GM19467 (cell line): ENCODE results near the gene LYZL1.
"Not testable (repeated sequence)": the region's sequence is repeated elsewhere in the genome, so short reads cannot be mapped to it uniquely, and the experiment has no call there.

Source experiments
- ATAC-seq: cut with Tn5 transposase; IDR thresholded peaks from one replicate; pipeline ENCODE4 v1.9.1; 2021; ENCODE audit warnings: mild to moderate bottlenecking, moderate library complexity; ENCODE audit not compliant: unreplicated experiment

The LYZL1 gene

GRCh38 chr10:29259498-29259897, 29.4 kb upstream of the LYZL1 start:
- no peak for ATAC-seq

DNA sequence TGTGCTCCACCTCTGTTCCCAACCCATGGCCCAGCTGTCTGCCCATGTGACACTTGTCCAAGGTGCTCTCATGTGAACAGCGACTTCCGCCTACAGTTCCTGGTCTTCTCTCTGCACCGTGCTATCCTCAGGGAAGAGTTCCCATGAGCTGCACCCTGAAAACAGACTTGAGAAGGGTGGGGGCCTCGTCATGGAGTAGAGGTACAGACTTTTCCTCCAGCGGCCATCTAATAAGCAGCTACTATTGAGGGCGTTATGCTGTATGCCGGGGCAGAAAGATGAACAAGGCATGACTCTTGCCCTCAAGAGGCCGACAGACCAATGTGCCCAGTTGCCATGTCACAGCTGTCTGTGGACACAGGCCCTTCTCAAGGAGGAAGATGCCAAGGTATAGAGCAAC, 25.4 kb upstream of the LYZL1 start:
- no peak for ATAC-seq

DNA sequence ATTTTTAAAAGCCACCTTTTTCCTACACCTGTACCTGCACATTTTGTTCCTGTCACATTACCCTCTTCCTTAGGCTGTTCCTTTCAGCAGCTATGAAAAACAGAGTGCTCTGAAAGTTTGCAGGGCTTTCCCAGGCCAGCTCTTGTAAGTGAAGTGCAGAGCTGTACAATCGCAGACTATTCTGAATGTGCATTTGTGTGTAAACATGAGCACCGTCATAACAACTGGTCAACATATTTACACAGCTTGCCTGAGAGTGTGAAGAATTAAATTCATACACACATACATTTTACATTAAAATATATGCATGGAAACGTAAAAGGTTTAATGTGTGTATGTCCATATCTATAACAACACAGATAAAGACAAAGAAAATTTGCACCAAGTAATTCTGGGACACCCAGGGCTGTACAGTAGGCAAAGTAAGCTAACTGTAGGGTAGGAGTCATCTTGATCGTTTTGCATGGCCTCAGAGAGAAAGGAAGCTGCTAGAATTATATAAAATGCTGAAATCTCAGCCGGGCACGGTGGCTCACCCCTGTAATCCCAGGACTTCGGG, 23.6 kb upstream of the LYZL1 start:
- ATAC-seq: no peak

DNA sequence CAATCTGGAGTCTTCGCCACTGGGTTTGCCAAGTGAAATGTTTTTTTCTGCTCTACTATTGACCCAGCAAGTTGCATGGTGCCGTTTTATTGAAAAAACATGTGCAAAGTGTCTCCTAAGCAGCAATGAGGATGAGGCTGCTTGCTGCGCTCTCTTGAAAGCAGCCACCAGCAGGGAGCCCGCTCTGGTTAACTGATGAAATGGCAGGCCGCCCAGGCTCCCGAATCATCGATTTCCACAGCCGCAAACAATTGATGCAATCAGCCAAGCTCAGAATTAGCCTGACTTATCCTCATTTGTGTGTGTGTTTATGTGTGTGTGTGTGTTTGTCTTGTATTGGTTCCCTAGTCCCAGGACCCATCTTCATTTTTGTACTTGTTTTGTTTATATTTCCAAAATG, 22.2 kb upstream of the LYZL1 start:
- no peak for ATAC-seq

GRCh38 chr10:29268011-29268410, 20.9 kb upstream of the LYZL1 start:
- no peak for ATAC-seq

- no peak for ATAC-seq
Measured at GRCh38 chr10:29269486-29269885, 19.4 kb upstream of the LYZL1 start.

- no peak for ATAC-seq
Measured at GRCh38 chr10:29270883-29271282, 18.0 kb upstream of the LYZL1 start.

DNA sequence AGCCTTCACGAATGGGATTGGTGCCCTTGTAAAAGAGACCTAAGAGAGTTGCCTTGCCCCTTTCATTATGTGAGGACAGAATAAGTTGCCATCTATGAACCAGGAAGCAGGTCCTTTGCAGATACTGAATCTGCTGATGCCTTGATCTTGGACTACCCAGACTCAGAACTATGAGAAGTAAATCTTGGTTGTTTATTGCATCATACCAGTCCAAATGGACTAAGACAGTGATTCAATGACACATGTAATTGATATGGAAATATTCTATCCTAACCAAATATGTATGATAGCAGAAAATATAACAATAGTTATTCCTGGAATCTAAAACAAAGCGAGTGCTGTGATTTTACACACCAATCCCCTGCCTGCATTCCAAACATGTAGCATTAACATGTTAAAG, 17.0 kb upstream of the LYZL1 start:
- no peak for ATAC-seq

- ATAC-seq: no peak
Measured at GRCh38 chr10:29273478-29273877, 15.4 kb upstream of the LYZL1 start.

DNA sequence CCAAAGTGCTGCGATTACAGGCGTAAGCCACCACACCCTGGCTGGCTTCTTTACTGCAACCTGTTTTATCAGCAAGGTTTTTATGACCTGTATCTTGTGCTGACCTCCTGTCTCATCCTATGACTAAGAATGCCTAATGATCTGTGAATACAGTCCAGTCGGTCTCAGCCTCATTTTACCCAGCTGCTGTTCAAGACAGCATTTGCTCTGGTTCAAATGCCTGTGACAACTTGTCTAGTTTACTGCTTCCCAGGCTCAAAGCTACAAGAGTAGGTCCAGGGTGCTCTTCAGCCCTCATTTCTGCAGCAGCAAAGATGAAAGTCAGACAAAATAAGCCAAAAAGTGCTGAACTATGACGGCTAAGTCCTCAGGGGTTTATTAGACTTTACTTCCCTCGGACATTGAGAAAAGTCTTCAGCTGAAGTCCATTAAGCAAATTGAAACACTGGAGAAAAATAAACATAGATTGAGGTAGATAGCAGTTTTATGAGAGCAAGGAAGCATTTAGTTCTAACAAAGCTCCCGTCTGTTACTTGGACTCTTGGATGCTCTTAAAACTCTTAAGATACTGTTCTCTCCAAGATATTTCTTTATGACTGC, 12.5 kb upstream of the LYZL1 start:
- no peak for ATAC-seq

GRCh38 chr10:29277296-29277695, 11.6 kb upstream of the LYZL1 start:
- no peak for ATAC-seq

GRCh38 chr10:29279779-29280487, 8.9 kb upstream of the LYZL1 start:
- ATAC-seq: no peak

DNA sequence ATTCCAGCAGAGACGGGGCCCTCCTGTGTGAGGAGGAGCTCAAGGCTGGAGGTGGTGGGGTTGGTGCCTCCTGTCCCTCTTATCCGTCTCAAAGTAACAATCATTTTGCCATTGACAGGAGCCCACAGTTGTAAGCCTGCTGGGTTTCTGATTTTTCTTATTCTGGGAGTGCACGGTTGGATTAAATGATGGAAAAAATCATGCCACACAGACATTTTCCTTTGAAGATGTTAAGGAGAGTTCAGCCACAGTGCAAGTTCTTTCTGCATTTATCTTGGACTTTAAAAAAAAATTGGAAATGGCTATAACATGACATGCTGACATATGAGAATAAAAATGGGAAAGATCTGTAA, 8.4 kb upstream of the LYZL1 start:
- ATAC-seq: no peak

DNA sequence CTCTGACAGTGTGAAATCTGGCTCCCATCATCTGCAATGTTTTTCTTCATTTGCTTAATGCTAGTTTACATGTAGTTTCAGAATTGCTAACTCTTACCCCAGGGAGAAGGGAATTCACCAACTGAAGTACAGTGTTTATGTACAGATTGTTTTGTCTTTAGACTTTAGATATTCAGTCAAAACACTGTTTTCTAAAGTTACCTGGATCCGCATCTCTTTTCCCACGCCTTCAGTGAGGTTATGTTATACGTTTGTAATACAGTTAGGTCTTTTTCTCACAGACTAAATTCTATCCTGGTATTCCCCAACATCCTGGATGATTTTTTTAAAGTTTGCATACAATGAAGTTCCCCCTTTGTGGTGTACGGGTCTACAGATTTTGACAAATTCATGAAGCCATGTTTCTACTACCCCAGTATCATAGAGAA, 3.2 kb upstream of the LYZL1 start:
- peak; percentile 59 for ATAC-seq

DNA sequence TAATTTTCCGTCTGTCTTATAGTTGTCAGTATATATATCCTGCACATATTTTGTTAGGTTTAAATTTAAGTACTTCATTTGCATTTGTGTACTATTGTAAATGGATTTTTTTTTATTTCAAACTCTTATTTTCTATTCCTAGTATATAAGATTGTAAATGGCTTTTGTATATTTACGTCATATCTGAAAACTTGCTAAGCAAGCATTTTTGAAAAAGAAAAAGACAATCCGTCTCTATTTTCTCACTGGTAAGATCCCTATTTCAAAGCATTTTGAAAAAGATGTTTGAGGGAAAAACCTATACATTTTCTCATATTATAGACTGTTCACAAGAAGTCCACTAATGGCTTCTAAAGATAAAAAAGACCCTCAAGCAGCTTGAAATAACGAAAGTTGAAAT, 1.2 kb upstream of the LYZL1 start:
- no peak for ATAC-seq

GRCh38 chr10:29291561-29291960, 2.7 kb downstream of the LYZL1 start:
- ATAC-seq: not testable (repeated sequence)

- ATAC-seq: not testable (repeated sequence)
Measured at GRCh38 chr10:29292406-29292805, 3.5 kb downstream of the LYZL1 start.

GRCh38 chr10:29295813-29296212, 6.9 kb downstream of the LYZL1 start:
- no peak for ATAC-seq

DNA sequence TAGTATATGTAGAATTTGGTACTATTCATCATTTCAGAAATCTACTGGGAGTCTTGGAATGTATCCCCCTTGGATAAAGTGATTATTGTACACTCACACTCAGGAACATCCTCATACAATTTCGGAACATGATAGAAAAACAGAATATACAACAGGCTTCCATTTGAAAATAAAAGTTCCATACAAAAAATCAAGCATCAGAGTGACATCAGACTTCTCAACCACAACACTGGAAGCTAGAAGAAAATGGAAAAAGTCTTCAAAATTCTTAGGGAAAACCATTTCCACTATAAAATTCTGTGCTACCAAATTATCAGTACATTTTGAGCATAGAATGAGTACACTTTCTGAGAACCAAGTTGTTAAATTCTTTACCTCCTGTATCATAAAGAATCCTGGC, 8.8 kb downstream of the LYZL1 start:
- no peak for ATAC-seq

DNA sequence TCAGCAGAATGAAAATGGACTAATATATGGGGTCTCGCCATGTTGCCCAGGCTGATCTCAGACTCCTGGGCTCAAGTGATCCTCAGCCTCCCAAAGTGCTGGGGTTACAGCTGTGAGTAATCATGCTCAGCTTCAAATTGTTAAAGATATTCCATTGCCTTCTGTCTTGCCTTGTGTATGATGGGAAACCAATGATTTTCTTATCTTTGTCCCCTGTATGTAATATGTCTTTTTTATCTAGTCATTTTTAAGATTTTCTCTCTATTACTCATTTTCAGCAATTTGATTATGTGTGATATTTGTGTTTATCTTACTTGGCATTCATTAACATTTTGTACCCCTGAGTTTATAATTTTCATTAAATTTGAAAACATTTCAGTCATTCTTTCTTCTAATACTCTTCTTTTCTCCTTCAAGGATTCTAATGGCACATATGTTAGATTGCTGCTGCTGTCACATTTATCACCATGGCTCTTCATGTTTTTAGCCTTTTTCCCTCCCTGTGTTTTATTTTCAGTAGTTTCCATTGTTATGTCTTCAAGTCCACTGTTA, 12.6 kb downstream of the LYZL1 start:
- ATAC-seq: no peak

DNA sequence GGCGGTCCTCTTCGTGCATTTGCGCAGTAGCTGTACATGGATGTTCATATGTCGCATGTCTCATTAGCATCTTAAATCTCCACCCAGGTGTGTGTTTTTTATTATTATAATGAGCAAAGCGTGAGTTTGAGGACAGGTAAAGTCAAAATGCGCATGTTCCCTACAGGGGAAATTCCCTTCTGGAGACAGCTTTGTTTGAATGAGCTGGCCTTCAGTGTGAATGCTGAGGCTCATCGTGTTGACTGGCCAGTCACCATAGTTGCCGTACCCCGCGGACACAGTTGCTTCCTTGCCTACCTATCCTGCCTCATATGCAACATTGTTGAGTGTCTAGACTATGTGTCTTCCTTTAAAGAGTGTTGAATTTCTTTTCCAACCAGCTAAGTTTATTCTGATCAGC, 13.6 kb downstream of the LYZL1 start:
- no peak for ATAC-seq

- ATAC-seq: no peak
Measured at GRCh38 chr10:29304264-29304994, 15.6 kb downstream of the LYZL1 start.
